ENCODE results near the gene ATP2C1.

GRCh38 chr3:130981469-130981868, 87.6 kb downstream of the ATP2C1 start:
- no peak for TF ChIP-seq CCAR2 (IDR thresholded peaks at IDR 0.05; ENCODE audit: low read depth, low read length)
- TF ChIP-seq ZNF143 (CRISPR knock-in tag; IDR thresholded peaks at IDR 0.05) = no peak
- no peak for TF ChIP-seq MEIS2 (IDR thresholded peaks at IDR 0.05; ENCODE audit: partially characterized antibody)
- no peak for TF ChIP-seq THRAP3 (IDR thresholded peaks at IDR 0.05; ENCODE audit: borderline replicate concordance)
- no peak for TF ChIP-seq CTCF (IDR thresholded peaks at IDR 0.05 in 2 of 3, conservative IDR thresholded peaks at IDR 0.05 in 1 of 3; ENCODE audit: insufficient read depth in 2 of 3, low read depth in 1 of 3, low read length in 3 of 3)
- TF ChIP-seq SP1 (CRISPR knock-in tag; IDR thresholded peaks at IDR 0.05) = no peak
